ENCODE data around the gene PGF.

Gene PGF

GRCh38 chr14:74978416-74978947 is 23.1 kb upstream of the PGF start:
- no peak for DNase-seq (ENCODE audit: low read depth, low spot score)

GRCh38 chr14:74977901-74978385 is 22.5 kb upstream of the PGF start:
- DNase-seq (ENCODE audit: low read depth, low spot score) = no peak

GRCh38 chr14:74977164-74977900 is 21.9 kb upstream of the PGF start:
- DNase-seq (ENCODE audit: low read depth, low spot score) = no peak

GRCh38 chr14:74976264-74977113 is 21.1 kb upstream of the PGF start:
- DNase-seq (ENCODE audit: low read depth, low spot score) = no peak

GRCh38 chr14:74975059-74975810 is 19.8 kb upstream of the PGF start:
- no peak for DNase-seq (ENCODE audit: low read depth, low spot score)

- no peak for DNase-seq (ENCODE audit: low read depth, low spot score)
Measured at GRCh38 chr14:74974364-74975058, 19.1 kb upstream of the PGF start.

- no peak for DNase-seq (ENCODE audit: low read depth, low spot score)
Measured at GRCh38 chr14:74973905-74974363, 18.5 kb upstream of the PGF start.

- no peak for DNase-seq (ENCODE audit: low read depth, low spot score)
Measured at GRCh38 chr14:74973003-74973653, 17.7 kb upstream of the PGF start.

- no peak for DNase-seq (ENCODE audit: low read depth, low spot score)
Measured at GRCh38 chr14:74968811-74969210, 13.4 kb upstream of the PGF start.

GRCh38 chr14:74965486-74966153 is 10.2 kb upstream of the PGF start:
- no peak for DNase-seq (ENCODE audit: low read depth, low spot score)

GRCh38 chr14:74964787-74965485 is 9.5 kb upstream of the PGF start:
- no peak for DNase-seq (ENCODE audit: low read depth, low spot score)

- no peak for DNase-seq (ENCODE audit: low read depth, low spot score)
Measured at GRCh38 chr14:74963705-74964271, 8.4 kb upstream of the PGF start.

GRCh38 chr14:74963178-74963704 is 7.8 kb upstream of the PGF start:
- no peak for DNase-seq (ENCODE audit: low read depth, low spot score)

GRCh38 chr14:74962493-74962892 is 7.1 kb upstream of the PGF start:
- DNase-seq (ENCODE audit: low read depth, low spot score) = no peak

GRCh38 chr14:74962046-74962445 is 6.6 kb upstream of the PGF start:
- no peak for DNase-seq (ENCODE audit: low read depth, low spot score)

- no peak for DNase-seq (ENCODE audit: low read depth, low spot score)
Measured at GRCh38 chr14:74961238-74961911, 6.0 kb upstream of the PGF start.

GRCh38 chr14:74960736-74961135 is 5.3 kb upstream of the PGF start:
- no peak for DNase-seq (ENCODE audit: low read depth, low spot score)

GRCh38 chr14:74959596-74960180 is 4.3 kb upstream of the PGF start:
- DNase-seq (ENCODE audit: low read depth, low spot score) = no peak
